Kidney tubule cell (primary cell): Measurements from ENCODE around the gene LRRC18.
A peak's percentile ranks its signal among the peaks of the same experiment; 100 is the strongest.

Experiments
- DNase-seq: peaks from one replicate; pipeline ENCODE4 v3.0.0-alpha.2; 2018; ENCODE audit warnings: low spot score

The LRRC18 gene

DNA sequence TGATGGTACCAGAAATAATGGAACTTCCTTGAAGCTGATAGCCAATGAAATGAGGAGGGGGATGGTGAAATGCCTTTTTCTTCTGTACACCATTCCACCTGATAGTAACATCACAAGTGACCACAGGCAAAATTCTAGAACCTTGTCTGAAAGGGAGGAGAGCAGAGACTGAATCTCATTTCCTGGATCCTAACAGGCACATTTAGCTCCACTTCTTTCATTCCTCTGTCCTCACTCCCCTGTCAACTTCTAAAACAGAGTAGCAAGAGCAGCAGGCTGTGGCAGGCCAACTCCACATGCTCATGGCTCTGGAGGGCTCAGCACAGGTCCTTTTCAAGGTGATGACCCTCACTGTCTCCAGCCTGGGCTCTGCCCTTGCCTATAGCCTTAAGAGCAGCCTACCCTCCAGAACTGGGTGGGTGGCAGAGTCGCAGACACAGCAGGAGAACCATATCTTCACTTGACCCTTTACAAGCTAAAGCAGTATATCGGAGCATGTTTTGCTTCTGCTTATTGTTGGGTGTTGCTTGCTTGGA, at the start of gene LRRC18:
Gene LRRC18 (minus strand): TSS at position 51 of the 536 bp plus-strand sequence. CDS start 25,685 bp downstream, outside the sequence.
- DNase-seq: no peak

DNA sequence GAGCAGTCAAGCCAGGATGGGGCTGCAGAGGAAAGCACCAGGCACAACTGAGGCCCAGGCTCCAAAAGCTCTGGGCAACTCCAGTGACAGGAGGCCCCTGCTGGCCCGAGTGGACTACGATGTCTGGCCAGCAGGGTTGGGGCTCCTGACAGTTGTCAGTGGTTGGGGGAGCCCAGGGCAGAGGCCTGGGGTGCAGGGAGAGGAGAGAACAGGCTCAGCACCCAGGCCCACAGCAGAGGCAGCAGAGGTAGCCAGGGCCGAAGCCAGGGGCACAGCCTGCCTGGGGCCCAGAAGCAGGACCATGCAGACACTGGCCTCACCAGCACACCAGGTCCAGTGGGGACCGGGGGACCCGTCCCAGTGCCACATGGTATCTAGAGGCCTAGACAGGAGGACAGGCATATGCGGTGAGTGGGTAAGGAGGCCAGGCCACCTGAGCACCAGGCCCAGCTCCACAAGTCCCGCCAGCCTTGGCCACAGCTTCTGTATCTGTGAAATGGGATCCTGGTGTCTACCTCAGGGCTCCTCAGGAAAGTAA, 46.0 kb upstream of the LRRC18 start:
- DNase-seq: no peak

DNA sequence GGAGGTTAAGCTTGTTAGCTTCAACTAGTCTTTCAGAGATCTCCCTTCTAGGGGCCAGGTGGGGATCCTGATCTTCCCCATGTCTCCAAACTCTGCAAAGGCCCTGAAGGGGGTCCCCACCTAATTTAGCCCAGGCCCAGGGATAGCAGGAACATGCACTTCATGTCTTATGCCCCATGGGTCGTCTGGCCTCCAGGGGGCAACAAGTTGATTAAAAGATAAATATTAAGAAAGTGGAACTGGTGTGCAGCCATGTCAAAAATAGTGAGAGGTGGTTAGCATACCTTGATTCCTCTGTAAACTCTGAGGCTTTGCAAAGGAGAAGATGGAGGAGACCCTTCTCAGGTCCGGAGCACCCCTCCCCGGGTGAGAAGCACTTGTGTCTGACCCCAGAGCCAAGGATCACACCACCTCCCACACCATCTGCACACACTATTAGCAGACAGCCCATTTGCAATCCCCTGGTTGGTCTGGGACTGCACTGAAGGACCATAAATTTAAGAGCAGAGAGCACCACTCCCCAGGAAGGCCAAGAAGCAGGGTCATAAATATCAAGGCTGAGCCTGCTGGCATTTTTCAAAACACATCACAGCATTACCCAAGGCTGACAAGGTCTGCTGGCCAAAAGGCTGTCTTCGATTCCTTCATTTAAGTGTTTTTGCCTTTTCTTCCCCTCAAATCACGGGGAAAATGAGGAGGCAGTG, 44.2 kb upstream of the LRRC18 start:
- no peak for DNase-seq

DNA sequence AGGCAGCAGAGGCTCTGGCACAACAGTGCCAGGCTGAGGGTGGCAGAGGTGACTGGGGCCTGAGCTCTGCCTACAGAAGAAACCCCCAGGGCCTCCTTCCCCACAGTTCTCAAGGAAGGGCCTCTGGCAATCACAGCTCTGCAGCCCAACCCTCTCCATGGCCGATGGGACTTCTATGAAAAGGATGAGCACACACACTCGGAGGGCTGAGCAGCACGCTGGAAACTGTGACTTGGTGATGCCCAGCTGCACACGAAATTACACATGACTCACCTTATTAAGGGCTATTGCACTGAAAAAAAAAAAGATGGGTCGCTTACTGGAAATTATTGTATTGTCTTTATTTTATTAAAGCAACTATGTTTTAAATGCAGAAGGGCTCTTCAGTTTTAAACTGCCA, 42.9 kb upstream of the LRRC18 start:
- peak; percentile 16 for DNase-seq

DNA sequence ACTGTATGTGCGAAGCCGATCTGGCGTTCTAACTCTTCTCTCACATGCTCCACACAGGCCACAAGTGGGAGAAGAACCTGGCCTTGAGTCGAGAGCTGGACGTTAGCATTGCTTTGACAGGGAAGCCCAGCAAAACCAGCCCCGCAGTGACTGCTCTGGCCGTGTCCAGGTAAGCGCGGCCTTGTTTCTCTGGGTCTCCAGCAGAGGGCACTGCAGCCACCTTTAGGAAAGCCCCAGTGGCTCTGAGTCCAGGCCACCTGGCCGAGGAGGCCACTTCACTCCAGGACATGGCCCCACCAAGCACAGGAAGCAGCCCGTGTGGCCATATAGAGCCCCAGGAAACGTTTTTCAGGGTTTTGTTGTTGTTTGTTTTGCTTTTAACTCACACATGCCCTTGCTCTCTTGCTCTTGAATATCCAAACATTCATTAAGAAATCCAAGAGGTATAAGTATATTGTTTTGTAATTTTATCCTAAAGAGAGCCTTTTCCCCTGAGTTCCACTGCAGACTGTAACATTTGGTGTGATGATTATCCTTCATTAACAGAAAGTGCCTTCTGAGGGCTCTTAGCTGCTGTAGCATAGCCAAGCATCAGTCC, 41.8 kb upstream of the LRRC18 start:
- DNase-seq: peak; percentile 59

DNA sequence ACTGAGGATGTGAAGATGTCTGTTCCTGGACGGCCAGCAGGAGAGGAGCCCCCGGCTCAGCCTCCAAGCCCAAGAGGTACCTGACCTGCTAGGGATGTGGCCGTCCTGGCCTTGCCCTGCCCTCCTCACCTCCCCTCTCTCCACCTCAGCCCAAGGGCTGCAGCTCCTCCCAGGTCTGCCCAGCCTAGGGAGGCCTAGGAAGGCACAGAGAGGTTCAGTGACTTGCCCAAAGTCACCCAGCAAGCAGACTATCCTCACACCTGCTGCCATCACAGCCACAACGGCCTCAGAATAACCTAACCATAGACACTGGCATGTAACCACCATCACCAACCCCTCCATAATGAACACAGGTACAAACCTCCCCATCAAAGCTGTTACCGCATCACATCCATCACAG, 38.7 kb upstream of the LRRC18 start:
- no peak for DNase-seq

DNA sequence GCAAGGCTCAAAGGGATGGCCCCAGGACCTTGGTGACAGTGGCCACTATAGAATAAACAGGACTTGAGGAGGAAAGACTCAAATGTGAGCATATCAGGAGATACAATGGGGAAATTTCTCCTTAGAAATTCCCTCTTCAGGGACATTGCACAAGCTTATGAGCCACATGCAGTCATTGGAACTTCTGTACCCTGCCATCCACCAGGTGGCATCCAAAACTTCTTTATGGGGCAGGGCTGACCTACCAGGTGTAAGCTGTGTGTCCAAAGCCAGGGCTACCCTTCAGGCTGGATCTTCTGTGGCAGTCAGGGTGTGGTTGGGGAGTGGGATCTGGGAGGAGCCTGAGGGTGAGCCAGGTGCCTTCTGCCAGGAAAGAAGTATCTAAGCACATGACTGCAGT, 36.6 kb upstream of the LRRC18 start:
- DNase-seq: peak; percentile 55

DNA sequence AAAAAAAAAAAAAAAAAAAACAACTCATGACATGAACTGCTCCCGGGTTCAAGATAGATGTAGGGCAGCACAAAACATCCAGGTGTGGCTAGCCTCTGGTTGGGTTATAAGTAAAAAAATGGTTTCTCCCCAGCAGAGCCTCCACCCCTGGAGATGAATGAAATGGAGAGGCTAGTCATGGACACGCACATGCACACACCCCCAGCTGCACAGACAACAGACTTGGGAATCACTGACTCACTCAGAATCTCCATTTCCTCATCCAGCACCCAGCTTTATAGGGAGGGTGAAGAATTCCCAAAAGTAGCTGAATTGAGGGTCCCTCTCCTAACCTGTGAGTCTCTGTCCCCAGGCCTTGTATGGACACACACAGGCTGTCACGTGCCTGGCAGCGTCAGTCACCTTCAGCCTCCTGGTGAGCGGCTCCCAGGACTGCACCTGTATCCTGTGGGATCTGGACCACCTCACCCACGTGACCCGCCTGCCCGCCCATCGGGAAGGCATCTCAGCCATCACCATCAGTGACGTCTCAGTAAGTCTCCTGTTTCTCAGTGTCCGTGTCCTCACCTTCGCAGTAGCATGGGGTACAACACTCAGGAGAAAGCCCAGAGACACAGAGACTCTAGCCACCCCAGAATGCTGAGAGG, 35.0 kb upstream of the LRRC18 start:
- peak; percentile 14 for DNase-seq

DNA sequence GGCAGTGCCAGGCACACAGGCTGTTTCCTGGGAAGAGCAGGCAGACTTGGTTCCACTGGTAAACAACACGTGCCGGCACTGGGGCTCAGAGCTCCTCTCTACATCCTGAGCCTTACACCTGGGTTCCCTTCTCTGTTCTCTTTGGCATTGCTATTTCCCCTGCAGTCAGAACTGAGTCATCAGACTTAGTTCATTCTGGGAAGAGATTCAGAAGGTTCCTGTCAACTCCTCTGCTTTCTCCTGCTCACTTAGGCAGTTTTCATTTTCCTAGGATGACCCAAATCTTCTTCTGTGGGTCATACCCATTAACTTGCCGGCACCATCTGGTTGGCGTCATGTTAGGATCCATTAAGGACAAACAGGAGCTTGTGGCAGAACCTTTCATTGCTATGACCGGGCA, 33.4 kb upstream of the LRRC18 start:
- no peak for DNase-seq

DNA sequence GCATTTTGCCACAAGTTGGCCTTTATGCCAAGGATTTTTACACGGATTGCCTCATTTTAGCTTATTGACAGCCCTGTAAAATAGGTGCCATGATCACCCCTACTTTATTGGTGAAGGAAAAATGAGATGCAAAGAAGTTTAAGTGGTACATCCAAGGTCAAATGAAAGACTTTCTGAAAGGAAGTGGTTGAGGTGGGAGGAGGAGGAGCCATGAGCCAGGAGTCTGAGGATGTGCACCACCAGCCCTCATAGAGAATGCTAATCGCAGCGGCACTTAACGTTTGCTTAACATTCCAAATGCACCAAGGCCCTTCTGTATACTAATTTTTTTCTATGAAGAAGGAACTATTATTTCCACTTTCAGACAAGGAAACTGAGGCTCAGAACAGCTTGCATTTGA, 31.0 kb upstream of the LRRC18 start:
- no peak for DNase-seq

DNA sequence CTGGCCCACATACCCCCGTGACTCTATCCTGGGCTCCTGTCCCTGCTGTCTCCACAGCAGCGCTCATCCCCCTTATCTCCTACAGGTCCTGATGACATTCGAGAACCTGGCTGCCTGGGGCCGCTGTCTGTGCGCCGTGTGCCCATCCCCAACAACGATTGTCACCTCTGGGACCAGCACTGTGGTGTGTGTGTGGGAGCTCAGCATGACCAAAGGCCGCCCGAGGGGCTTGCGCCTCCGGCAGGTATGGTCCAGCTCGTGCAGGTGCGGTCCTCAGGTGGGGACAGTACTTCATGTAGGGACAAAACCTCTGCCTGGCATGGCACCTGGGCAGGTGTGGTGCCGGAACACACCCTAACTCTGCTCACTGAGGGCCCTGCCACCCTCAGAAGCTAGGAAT, 30.4 kb upstream of the LRRC18 start:
- DNase-seq: no peak

DNA sequence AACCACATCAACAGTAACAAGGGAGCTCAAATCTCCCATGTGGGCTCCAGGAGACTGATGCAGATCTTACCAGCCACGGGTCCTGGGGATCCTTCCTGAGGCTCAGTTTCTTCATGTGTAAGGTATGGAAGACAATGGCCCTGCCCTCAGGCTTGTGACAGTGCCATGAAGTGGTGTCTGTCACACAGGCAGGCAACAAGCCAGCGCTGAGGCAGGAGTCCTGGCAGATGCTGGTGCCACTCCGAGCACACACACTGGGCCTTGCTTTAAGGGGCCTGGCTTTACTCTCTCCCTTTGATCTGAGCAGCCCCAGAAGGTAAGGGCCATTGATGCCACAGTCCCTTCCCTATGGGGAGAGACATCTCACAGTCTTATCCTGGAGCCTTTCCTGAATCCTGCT, 28.4 kb upstream of the LRRC18 start:
- DNase-seq: no peak

DNA sequence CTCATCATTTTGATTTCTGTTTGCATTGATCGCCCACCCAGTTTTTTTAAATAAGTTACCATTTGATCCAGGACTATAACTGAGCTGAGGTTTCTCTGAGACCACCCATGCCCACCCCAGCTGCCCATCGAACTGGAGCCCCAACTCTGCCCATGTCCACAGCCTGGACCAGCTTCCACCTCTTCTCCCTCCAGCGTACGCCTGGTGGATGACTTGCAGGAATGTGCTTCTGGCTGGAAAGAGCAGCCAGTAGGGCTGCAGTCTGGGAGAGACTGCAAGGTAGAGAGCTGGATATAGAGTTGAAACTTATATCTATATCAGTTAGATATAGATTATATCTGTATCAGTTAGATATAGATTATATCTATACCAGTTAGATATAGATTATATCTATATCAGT, 25.8 kb upstream of the LRRC18 start:
- DNase-seq: no peak

DNA sequence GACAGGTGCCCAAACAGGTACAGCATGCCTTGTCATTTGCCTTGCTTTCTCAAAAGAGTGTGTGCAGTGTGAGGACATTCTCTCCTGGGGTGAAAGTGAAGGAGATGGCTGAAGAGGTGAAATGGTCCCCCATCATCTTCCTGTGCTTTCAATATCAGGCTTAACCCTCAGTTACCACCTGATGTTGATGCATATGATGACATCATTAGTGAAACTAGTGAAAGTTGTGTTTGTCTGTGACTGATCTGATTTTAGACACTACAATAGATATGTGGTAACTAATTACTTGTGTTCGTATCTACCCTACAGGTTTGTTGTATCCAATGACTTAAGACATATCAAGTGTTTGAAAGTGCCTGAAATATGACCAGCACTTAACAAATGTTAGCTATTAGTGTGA, 24.4 kb upstream of the LRRC18 start:
- no peak for DNase-seq

DNA sequence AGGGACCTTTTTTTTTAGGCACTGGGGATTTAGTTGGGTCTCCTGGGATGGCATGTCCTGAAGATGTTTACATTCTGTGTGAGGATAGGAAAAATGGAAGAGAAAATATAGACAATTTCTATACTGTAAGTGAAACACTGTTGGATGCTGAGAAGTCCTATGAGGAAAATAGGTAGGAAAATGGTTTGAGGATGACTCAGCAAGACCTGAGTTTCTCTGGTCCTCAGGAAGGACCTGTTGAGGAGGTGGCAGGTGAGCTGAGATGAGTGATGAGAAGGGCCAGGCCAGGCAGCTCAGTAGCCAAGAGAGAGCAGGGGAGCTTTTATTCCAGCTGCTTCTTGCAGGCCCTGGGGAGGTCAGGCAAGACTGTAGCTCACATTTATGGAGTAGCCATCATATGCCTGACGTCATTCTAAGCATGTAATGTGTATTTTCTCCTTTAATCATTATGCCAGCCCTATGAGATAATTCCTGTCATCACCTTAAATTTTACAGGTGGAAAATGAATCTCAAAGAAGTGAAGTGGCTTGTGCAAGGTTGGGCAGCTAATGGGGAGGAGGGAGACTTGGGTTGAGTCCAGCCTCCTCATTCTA, 19.1 kb upstream of the LRRC18 start:
- peak; percentile 13 for DNase-seq

DNA sequence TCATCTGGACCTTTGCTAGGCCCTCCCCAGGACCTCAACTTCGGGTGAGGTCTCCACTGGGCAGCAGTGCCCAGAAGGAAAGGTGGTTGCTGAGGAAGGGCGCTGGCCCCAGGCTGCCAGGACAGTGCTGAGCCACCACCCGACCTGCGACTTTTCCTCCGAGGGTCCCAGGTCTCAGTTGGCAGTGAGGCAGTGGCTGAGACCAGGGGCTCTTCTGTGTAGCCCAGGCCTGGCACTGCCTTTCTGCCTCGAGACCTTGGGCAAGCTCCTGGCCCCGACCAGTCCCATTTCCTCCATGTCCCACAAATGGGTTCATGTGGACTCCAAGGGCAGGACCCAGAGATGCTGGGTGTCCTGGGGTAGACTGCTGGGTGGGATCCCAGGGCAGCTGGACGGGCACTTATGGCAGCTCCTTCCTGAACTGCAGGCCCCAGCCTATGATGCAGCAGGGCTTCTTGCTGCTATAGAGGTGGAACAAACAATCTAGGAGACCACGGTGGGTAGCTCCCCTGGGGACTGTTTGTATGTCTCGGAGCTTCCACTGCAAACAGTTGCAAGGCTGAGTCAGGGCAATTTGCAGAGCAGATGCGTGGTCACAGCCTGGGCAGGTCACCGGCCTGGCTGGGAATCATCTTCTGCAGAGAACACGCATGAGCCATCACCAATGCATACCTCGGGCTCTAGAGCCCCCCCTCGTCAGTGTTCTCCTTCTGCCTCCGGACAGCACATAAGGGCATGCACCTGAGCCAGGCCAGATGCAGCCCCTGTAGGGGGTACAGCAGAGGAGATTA, 17.9 kb upstream of the LRRC18 start:
- no peak for DNase-seq

DNA sequence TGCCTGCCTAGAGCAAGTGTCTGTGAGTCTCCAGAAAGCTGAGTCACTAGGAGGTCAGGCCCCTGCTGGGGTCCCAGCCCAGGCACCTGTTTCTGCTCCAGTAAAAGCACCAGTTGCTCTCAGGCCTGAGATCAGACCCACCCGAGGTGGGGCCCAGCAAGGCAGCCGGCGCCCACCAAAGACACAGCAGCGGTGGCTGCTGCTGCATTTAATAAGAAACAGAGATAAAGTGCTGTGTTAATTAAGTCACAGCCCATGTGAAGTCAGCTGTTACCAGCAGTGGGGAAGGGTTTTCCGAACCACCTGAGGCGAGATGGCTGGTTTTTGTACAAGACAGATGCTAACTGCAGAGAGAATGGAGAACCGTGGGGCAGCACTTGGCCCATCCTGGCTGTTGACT, 12.1 kb upstream of the LRRC18 start:
- DNase-seq: no peak

DNA sequence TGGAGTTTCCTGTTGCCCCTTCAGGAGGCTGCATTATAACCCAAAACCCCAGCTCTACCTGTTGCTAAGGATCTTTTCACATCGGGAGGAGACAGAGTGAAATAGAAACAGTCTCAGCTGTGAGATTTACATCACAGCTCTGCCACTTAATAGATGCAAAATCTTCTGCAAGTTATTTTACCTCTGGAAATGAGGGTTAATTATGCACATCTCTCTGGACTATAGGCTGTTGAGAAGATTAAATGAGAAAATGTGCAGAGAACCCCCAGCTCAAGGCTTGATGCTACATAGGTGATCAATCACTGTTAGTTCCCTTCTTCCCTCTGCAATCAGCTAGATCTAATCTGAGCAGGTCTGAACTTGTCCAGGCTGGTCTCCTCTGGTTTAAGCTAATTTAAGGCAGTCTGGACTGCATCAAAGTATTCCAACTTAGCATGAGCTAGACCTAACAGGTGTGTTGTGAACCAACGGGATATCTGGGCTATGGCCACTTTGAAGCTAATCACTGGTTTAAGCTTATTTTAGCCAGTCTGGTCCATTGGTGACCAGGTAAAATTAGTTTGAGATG, 8.9 kb upstream of the LRRC18 start:
- no peak for DNase-seq

DNA sequence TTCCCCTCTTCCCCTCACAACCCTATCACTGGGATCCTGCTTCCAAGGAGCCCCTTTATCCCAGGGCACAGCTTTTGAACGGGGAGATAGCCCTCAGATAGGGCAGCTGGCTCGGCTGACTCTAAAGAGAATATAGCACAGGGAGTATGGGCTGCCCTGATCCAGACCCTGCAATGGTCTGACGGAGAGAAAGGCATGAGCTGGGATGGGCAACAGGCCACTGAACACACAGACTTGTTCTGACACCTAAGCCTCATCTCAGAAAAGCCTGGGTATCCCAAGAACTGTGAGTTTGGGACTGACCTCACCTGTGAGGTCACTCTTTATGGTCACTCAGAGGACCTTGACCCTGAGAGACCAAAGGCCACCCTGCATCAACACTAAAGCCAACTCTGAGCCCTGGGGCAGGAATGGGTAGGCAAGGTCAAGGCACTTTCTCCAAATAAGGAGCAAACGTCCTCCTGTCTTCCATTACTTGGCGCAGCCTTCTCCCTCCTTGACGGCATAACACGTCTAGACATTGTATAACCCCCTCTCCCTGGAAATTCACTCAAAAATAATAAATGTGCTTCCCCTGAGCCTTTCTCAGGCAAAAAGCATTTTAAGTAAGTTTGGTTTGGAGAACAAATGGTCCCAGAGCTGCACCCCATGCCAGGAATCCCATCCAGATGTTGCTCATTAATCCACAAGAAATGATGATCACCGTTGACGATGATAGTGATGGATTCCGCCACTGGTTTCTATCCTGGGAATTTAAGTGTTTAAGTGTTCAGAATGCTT, 8.2 kb upstream of the LRRC18 start:
- no peak for DNase-seq

DNA sequence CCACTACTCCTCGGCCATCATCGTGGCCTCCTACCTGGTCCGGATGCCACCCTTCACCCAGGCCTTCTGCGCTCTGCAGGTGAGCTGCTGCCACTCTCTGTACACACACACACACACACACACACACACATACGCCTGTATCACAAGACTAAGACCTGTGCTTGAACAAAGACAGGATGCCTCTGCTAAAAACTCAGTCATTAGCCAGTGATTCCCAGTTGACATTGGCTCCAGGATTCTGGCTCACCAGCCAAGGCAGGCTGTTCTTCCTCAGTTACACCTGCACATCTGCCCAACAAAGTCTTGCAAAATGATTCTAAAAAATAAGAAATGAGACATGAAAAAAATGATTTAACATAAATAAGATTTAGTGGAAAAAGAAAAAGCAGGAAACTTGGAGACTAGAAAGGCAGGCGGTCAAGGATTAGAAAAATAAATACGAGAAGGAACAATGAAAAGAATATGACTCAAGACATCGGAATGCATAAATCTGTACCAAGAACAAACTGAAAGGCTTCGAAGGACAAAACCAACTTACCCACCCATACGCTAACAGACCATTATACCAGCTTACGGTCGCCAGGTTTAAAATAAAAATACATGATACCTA, 7.4 kb upstream of the LRRC18 start:
- DNase-seq: peak; percentile 13
